SKM-1 treated with dmso at 0.1 percent for 144 hours (cell line): ENCODE measurements around the gene SLC25A21.
"Not testable (repeated sequence)": the region's sequence is repeated elsewhere in the genome, so short reads cannot be mapped to it uniquely, and the experiment has no call there.

Experiments
- DNase-seq: peaks from one replicate; lab custom pipeline; 2025; ENCODE audit not compliant: unreplicated experiment; lab: John Stamatoyannopoulos, UW

The SLC25A21 gene

GRCh38 chr14:36844443-36845195 lies 327.8 kb downstream of the SLC25A21 start:
- DNase-seq: no peak

GRCh38 chr14:36843410-36843809 lies 329.0 kb downstream of the SLC25A21 start:
- DNase-seq: no peak

- DNase-seq: no peak
Measured at GRCh38 chr14:36835128-36835527, 337.3 kb downstream of the SLC25A21 start.

DNA sequence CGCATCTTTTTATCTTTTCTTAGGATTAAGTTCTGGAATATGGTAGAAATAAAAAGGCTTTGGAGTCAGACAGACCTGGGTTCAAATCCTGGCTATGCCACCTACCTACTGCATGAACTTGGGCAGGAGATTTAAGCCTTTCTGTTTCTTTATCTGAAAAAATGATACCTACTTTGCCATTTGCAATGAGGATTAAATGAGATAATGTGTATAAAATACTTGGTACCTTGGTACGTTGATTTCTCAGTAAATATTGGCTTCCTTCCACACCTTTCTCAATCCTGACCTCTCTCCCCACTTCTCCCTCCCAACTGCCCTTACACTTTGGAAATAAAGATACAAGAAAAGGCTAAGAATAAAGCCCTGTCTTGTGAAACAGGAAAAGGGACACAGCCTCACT lies 338.1 kb downstream of the SLC25A21 start:
- DNase-seq: peak; percentile 15

- DNase-seq: no peak
Measured at GRCh38 chr14:36829547-36829946, 342.9 kb downstream of the SLC25A21 start.

DNA sequence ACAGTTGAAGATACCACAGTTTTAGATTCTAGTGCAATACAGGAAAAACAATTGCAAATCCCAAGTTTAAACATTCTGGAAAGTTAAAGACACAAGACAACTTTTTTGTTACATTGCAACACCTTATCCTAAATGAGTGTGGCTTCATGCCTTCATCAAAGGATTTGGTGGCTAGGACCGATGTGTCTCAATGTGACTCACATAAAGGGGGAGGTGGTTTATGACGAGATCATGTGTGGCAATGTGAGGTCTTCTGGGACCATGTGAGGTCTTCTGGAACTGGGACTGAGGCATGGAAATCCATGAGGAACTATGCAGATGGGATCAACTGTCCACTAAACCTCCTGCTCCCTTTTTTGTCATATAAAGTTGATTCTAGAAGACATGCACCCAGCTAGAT lies 344.5 kb downstream of the SLC25A21 start:
- DNase-seq: no peak

- no peak for DNase-seq
Measured at GRCh38 chr14:36826614-36827013, 345.8 kb downstream of the SLC25A21 start.

DNA sequence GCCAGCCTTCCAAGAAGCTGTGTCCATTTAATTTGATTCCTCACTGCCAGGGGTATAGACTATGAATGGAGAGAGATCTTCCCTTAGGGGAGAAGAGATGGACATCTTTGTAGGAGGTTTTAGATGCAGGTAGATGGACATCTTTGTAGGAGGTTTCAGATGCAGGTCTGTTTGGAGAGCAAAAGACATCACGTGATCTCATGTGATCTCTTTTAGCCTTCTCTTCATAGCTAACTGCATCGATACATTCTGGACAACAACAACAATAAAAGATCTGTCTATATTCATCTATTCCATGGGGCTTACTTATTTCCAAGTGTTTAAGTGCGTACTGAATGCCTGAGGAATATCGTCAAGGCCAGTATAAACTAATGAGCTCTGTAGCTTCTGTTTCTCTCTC lies 347.6 kb downstream of the SLC25A21 start:
- DNase-seq: no peak

GRCh38 chr14:36823651-36824050 lies 348.8 kb downstream of the SLC25A21 start:
- no peak for DNase-seq

GRCh38 chr14:36822685-36823084 lies 349.7 kb downstream of the SLC25A21 start:
- no peak for DNase-seq

GRCh38 chr14:36820901-36821300 lies 351.5 kb downstream of the SLC25A21 start:
- no peak for DNase-seq

GRCh38 chr14:36820111-36820709 lies 352.2 kb downstream of the SLC25A21 start:
- no peak for DNase-seq

- DNase-seq: no peak
Measured at GRCh38 chr14:36818794-36819384, 353.5 kb downstream of the SLC25A21 start.

- no peak for DNase-seq
Measured at GRCh38 chr14:36818246-36818645, 354.2 kb downstream of the SLC25A21 start.

- DNase-seq: no peak
Measured at GRCh38 chr14:36817071-36817930, 355.1 kb downstream of the SLC25A21 start.

GRCh38 chr14:36816481-36816880 lies 355.9 kb downstream of the SLC25A21 start:
- DNase-seq: no peak

- not testable (repeated sequence) for DNase-seq
Measured at GRCh38 chr14:36814783-36815182, 357.6 kb downstream of the SLC25A21 start.

- no peak for DNase-seq
Measured at GRCh38 chr14:36810209-36810608, 362.2 kb downstream of the SLC25A21 start.

DNA sequence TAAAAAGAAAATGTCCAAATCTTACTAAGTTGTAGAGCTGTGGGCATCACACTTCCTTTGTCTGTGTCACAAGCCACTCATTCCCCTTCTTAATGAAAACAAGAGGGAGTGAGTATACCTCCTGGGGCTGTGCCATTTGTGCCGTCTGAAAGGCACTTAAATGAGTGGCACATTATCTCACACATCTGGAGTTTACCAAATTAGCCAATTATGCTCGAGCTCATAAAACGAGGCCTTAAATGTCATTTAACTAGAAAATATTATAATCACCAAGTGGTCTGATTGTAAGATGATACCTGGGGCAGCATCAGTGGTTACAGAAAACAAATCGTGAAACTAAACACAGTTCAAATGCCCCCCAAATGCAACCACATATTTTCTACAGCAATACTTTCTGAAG lies 364.7 kb downstream of the SLC25A21 start:
- DNase-seq: no peak

DNA sequence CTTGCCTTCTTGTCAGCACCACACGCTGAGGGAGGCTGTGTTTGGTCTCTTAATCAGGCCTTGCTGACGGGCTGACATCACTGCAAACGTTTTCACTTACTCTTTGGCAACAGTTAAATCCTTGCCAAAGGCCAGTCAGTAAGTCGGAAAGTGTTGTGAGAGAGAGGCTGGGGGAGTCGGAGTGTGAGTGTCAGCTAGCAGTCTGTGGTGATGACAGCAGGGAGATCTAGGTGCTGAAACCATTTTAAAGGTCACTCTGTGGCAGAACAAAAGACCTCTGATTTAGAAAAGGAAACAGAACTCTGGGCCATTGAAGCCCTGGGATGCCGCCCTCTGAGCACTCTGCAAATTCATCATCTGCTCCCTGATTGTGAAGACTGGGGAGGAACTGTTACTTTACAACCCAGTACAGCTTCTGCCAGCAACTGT lies 367.3 kb downstream of the SLC25A21 start:
- no peak for DNase-seq

GRCh38 chr14:36797634-36798033 lies 374.8 kb downstream of the SLC25A21 start:
- no peak for DNase-seq
